Measurements from ENCODE around the gene BTAF1. TPM values are rescaled to one million over a fixed set of nuclear protein-coding genes. Genes with fewer than 3 reads are reported as not detected.

Gene BTAF1
- total RNA-seq, 2 donors from 2014 or later: 12.0 to 21.9 TPM

Other genes starting within 250 kb of the BTAF1 start
- 10 to 100 TPM; 16.5 to 20.9 TPM for gene TNKS2, start 125.3 kb upstream of the BTAF1 start, total RNA-seq
- under 1 TPM; 0.53 to 0.81 TPM for gene FGFBP3, start 14.3 kb upstream of the BTAF1 start, total RNA-seq